Mesenchymal stem cell (in vitro differentiated cells and primary cell): ENCODE measurements around the gene SAMD1.

Source experiments
- DNase-seq: peaks from one replicate; pipeline ENCODE4 v3.0.0-alpha.2; 2013
- H2AFZ ChIP-seq: one replicate; pipeline ENCODE4 v1.6.1; 2013; ENCODE audit warnings: low read depth, mild to moderate bottlenecking, control low read depth, inconsistent platforms, low read length, moderate library complexity
- H2AK5ac ChIP-seq: 2 replicates; pipeline ENCODE4 v1.6.1; 2013; ENCODE audit warnings: low read length, moderate library complexity, mild to moderate bottlenecking, inconsistent platforms; ENCODE audit not compliant: severe bottlenecking
- H2BK120ac ChIP-seq: one replicate; pipeline ENCODE4 v1.6.1; 2013; ENCODE audit warnings: low read depth, mild to moderate bottlenecking, inconsistent platforms, low read length, moderate library complexity
- H2BK12ac ChIP-seq, 2 experiments: one replicate each; pipeline ENCODE4 v1.6.1; 2013; ENCODE audit warnings: inconsistent platforms in 2 of 2, low read length in 2 of 2, mild to moderate bottlenecking in 2 of 2, moderate library complexity in 2 of 2, control low read depth in 1 of 2
- H2BK15ac ChIP-seq: one replicate; pipeline ENCODE4 v1.6.1; 2013; ENCODE audit warnings: mild to moderate bottlenecking, low read depth, inconsistent platforms; ENCODE audit not compliant: poor library complexity, severe bottlenecking
- H2BK5ac ChIP-seq: 2 replicates; pipeline ENCODE4 v1.6.1; 2013; ENCODE audit warnings: low read depth, mild to moderate bottlenecking, low read length, control low read depth, inconsistent platforms; ENCODE audit not compliant: poor library complexity, severe bottlenecking
- H3K14ac ChIP-seq, 2 experiments: one replicate each; pipeline ENCODE4 v1.6.1; 2013; ENCODE audit warnings: inconsistent platforms in 2 of 2, low read length in 2 of 2, control low read depth in 1 of 2, mild to moderate bottlenecking in 1 of 2, moderate library complexity in 1 of 2
- H3K18ac ChIP-seq, 2 experiments: one replicate each; pipeline ENCODE4 v1.6.1; 2013; ENCODE audit warnings: inconsistent platforms in 2 of 2, low read length in 2 of 2, control low read depth in 1 of 2, low read depth in 1 of 2, mild to moderate bottlenecking in 1 of 2
- H3K23ac ChIP-seq, 2 experiments: one replicate each; pipeline ENCODE4 v1.6.1; 2013; ENCODE audit warnings: inconsistent platforms in 2 of 2, low read length in 2 of 2, mild to moderate bottlenecking in 2 of 2, moderate library complexity in 2 of 2, control low read depth in 1 of 2
- H3K27ac ChIP-seq: 2 replicates; pipeline ENCODE4 v1.5.1; 2013; ENCODE audit warnings: mild to moderate bottlenecking, moderate library complexity, low read length, control low read depth, inconsistent platforms; ENCODE audit not compliant: poor library complexity, severe bottlenecking
- H3K27me3 ChIP-seq, 2 experiments: 2 replicates each; pipeline versions ENCODE4 v1.6.1 to v1.7.0; 2013; ENCODE audit warnings: low read length in 2 of 2, mild to moderate bottlenecking in 2 of 2, moderate library complexity in 2 of 2, control low read depth in 1 of 2, inconsistent platforms in 1 of 2; ENCODE audit not compliant: control insufficient read depth in 1 of 2, insufficient read depth in 1 of 2
- H3K36me3 ChIP-seq, 2 experiments: 2 replicates each; pipeline versions ENCODE4 v1.6.1 to v1.7.0; 2013; ENCODE audit warnings: low read length in 2 of 2, control low read depth in 1 of 2, inconsistent platforms in 1 of 2, low read depth in 1 of 2, mild to moderate bottlenecking in 1 of 2; ENCODE audit not compliant: insufficient read depth in 2 of 2, control insufficient read depth in 1 of 2
- H3K4ac ChIP-seq, 2 experiments: one replicate each; pipeline ENCODE4 v1.6.1; 2013; ENCODE audit warnings: inconsistent platforms in 2 of 2, low read length in 2 of 2, mild to moderate bottlenecking in 2 of 2, moderate library complexity in 2 of 2, control low read depth in 1 of 2, low read depth in 1 of 2
- H3K4me1 ChIP-seq: 2 replicates; pipeline ENCODE4 v1.6.1; 2013; ENCODE audit warnings: low read depth, low read length, control low read depth; ENCODE audit not compliant: control insufficient read depth, insufficient read depth
- H3K4me2 ChIP-seq: 2 replicates; pipeline ENCODE4 v1.6.1; 2013; ENCODE audit warnings: low read length, mild to moderate bottlenecking, inconsistent platforms; ENCODE audit not compliant: poor library complexity, severe bottlenecking
- H3K4me3 ChIP-seq, 2 experiments: 2 replicates each; pipeline versions ENCODE4 v1.5.1 to v1.7.0; 2013; ENCODE audit warnings: low read length in 2 of 2, mild to moderate bottlenecking in 2 of 2, control low read depth in 1 of 2, low read depth in 1 of 2; ENCODE audit not compliant: insufficient read depth in 1 of 2
- H3K79me1 ChIP-seq: replicated peaks from 2 replicates; pipeline ENCODE4 v1.6.1; 2013; ENCODE audit warnings: mild to moderate bottlenecking, control low read depth, low read length, inconsistent platforms; ENCODE audit not compliant: poor library complexity, severe bottlenecking
- H3K9ac ChIP-seq: 2 replicates; pipeline ENCODE4 v1.7.0; 2013; ENCODE audit warnings: mild to moderate bottlenecking, low read length, moderate library complexity
- H3K9me3 ChIP-seq: 2 replicates; pipeline ENCODE4 v1.7.0; 2013; ENCODE audit warnings: mild to moderate bottlenecking, low read length; ENCODE audit not compliant: control insufficient read depth
- H4K8ac ChIP-seq: one replicate; pipeline ENCODE4 v1.6.1; 2013; ENCODE audit warnings: inconsistent platforms, mild to moderate bottlenecking, low read length, moderate library complexity
- H4K91ac ChIP-seq: one replicate; pipeline ENCODE4 v1.6.1; 2013; ENCODE audit warnings: mild to moderate bottlenecking, low read length, inconsistent platforms
- WGBS: methylation state at CpG from one replicate; pipeline ENCODE4 v1.1.7; 2013; ENCODE audit warnings: mixed read lengths; 5-methylcytosine and 5-hydroxymethylcytosine counted together

Gene SAMD1

DNA sequence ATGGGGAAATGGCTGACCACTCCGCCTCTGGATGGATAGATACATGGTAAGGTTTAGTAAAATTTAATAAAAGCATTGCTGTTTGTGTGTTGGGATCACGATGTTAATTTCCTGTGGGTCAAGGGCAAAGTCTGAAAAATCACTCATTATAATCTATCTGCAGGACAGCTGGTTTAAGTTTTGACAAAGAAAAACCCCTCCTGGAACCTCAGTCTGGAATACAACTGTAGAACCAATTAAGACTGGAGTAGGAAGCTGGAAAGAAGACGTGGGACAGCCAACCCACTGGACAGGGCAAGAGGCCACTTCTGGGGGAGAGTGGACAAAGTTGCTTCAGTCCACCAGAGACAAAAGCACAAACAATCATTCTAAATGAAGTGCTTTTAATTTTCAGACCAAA is 28.6 kb upstream of the SAMD1 start:
- H3K79me1 ChIP-seq: peaks cover 25% of the 10 kb centered on the region
- H2BK120ac ChIP-seq: peak overlapping the region; percentile 23
- no peak overlapping the region for H2BK12ac ChIP-seq
- H3K18ac ChIP-seq: no peak overlapping the region
- peak overlapping the region; percentile 87 for H3K27ac ChIP-seq
- no peaks in the 10 kb centered on the region for H3K9me3 ChIP-seq
- H2BK15ac ChIP-seq: no peak overlapping the region
- H3K9ac ChIP-seq: peak overlapping the region; percentile 99
- no peaks in the 10 kb centered on the region for H3K27me3 ChIP-seq
- H2AK5ac ChIP-seq: no peak overlapping the region
- WGBS: 88% methylated on average over 2 of the region's 3 CpGs
- H3K4ac ChIP-seq: no peak overlapping the region
- no peak overlapping the region for H4K8ac ChIP-seq
- no peak for DNase-seq
- no peak overlapping the region for H4K91ac ChIP-seq
- no peak overlapping the region for H2BK5ac ChIP-seq
- no peak overlapping the region for H3K4me2 ChIP-seq
- H2AFZ ChIP-seq: no peak overlapping the region
- H3K36me3 ChIP-seq: peaks cover 0 to 4% of the 10 kb centered on the region in 2 experiments
- no peak overlapping the region for H3K14ac ChIP-seq
- H3K23ac ChIP-seq: no peak overlapping the region
- peaks cover 26% of the 10 kb centered on the region for H3K4me1 ChIP-seq
- peak overlapping the region in 1 of 2 experiments; percentile 84 for H3K4me3 ChIP-seq

DNA sequence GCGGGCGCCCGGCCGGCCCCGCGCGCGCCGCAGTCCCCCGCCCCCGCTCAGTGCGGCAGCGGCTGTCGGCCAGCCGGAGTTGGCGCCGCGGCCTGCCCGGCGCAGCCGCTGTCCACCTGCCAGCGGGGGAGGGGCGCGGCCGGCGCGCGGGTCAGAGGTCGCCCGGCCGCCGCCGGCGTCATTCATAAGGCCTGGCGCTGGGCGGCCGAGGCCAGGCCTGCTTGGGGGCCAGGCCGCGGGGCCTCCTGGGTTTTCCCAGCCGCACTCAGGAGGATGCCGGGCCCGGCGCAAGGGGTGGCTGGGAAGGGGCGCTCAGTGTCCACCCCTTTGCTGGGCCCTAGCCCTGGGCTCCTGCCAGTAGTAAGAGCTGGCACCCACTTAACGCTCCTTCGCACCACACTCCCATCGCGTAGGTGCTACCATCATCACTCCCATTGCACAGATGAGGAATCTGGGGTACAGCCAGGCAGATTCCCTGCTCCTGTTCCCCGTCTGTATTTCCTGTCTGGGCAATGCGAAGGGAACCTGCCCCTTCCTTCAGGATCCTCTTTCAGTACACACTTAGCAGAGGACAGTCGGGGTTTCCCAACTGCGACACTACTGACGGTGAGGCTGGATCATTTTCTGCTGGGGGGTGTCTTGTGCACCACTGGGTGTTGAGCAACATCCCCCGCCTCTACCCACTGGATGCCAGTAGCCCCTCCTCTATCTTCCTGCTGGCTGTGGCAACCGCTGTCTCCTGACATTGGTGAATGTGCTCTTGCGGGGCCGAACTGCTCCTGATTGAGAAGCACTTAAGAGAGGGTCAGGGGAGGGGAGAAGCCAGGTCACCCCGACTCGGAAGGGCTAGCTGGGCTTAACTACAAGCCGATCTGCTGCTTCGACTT is 27.9 kb upstream of the SAMD1 start:
- peak overlapping the region; percentile 99 for H3K9ac ChIP-seq
- peak overlapping the region; percentile 89 to 95 for H3K4ac ChIP-seq
- peak overlapping the region; percentile 74 for H2AFZ ChIP-seq
- peak overlapping the region; percentile 87 for H4K8ac ChIP-seq
- H4K91ac ChIP-seq: peak overlapping the region; percentile 81
- H3K14ac ChIP-seq: peak overlapping the region in 1 of 2 experiments; percentile 95
- no peak overlapping the region for H2BK15ac ChIP-seq
- H3K23ac ChIP-seq: no peak overlapping the region
- peak overlapping the region; percentile 14 to 87 for H3K18ac ChIP-seq
- peaks cover 31% of the 10 kb centered on the region for H3K4me1 ChIP-seq
- H3K36me3 ChIP-seq: peaks cover 0 to 4% of the 10 kb centered on the region in 2 experiments
- H3K79me1 ChIP-seq: peaks cover 30% of the 10 kb centered on the region
- H2BK5ac ChIP-seq: peak overlapping the region; percentile 1
- 22% methylated on average over 39 of the region's 61 CpGs for WGBS
- H2AK5ac ChIP-seq: peak overlapping the region; percentile 76
- H3K4me2 ChIP-seq: peak overlapping the region; percentile 75
- H3K27ac ChIP-seq: peak overlapping the region; percentile 87
- no peaks in the 10 kb centered on the region for H3K9me3 ChIP-seq
- H3K4me3 ChIP-seq: peak overlapping the region; percentile 53 to 84
- no peak overlapping the region for H2BK120ac ChIP-seq
- peak overlapping the region in 1 of 2 experiments; percentile 49 for H2BK12ac ChIP-seq
- no peaks in the 10 kb centered on the region for H3K27me3 ChIP-seq
- peak; percentile 88 for DNase-seq

DNA sequence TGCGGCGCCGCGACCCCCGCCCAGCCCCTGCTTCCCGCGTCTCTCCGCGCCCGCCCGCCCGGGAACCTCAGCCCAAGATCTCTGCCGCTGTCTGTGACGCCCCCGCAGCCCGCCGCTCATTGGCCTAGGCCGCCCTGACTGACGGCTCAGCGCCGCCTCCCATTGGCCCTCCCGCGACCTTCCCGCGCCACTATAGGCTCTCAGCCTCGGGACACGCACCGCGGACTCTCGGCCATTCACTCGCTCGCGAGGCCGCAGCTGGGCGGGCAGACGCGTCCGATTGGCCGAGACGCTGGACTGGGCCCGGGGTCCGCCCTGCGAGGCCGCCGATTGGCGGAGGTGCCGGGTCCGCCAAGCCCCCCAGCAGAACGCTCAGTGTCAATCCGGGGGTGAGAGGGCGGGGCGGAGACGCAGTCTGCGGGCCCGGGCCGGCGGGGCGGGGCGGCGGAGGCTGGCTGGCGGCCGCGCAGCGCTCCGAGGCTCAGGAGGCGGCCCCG is 27.2 kb upstream of the SAMD1 start, which contains the start of gene PRKACA:
PRKACA (minus strand) TSS at position 95 of the 497 bp plus-strand sequence. CDS start 215 bp downstream, outside the sequence.
- Histone ChIP-seq H4K91ac (peak within 1 kb of the TSS; percentile 81), H3K9me3 (no peaks in the 10 kb centered on the region), H3K36me3 (peaks cover 0 to 4% of the 10 kb centered on the region in 2 experiments), H3K4me2 (peak within 1 kb of the TSS; percentile 78), H4K8ac (peak within 1 kb of the TSS; percentile 87), H3K23ac (peak within 1 kb of the TSS in 1 of 2 experiments; percentile 30), H3K9ac (peak within 1 kb of the TSS; percentile 99), H2AK5ac (peak within 1 kb of the TSS; percentile 76), H2BK5ac (peak within 1 kb of the TSS; percentile 4), H2BK15ac (no peak within 1 kb of the TSS), H3K27ac (peak within 1 kb of the TSS; percentile 87), H2BK120ac (no peak within 1 kb of the TSS), H3K14ac (peak within 1 kb of the TSS in 1 of 2 experiments; percentile 95), H3K27me3 (no peaks in the 10 kb centered on the region), H3K79me1 (peaks cover 33% of the 10 kb centered on the region), H3K4me3 (peak within 1 kb of the TSS; percentile 80 to 94), H3K4ac (peak within 1 kb of the TSS; percentile 89 to 95), H2BK12ac (peak within 1 kb of the TSS in 1 of 2 experiments; percentile 32), H3K4me1 (peaks cover 38% of the 10 kb centered on the region), H2AFZ (peak within 1 kb of the TSS; percentile 74), H3K18ac (peak within 1 kb of the TSS; percentile 64 to 87)
- under 1% methylated on average over 42 of the region's 67 CpGs for WGBS
- peak; percentile 99 for DNase-seq
